COLO829 (cell line): ENCODE data around the gene ITPR2.
"Not testable (repeated sequence)": the region's sequence is repeated elsewhere in the genome, so short reads cannot be mapped to it uniquely, and the experiment has no call there.

ENCODE experiments used
- DNase-seq: peaks from one replicate; pipeline ENCODE4 v3.0.0; 2012; ENCODE audit warnings: low spot score

The ITPR2 gene

GRCh38 chr12:26786865-26787514 is 46.0 kb downstream of the ITPR2 start:
- no peak for DNase-seq

GRCh38 chr12:26786491-26786864 is 46.5 kb downstream of the ITPR2 start:
- DNase-seq = no peak

- DNase-seq = not testable (repeated sequence)
Observed at GRCh38 chr12:26783816-26784379, 49.1 kb downstream of the ITPR2 start.

GRCh38 chr12:26783131-26783526 is 49.9 kb downstream of the ITPR2 start:
- no peak for DNase-seq

- no peak for DNase-seq
Observed at GRCh38 chr12:26782372-26783130, 50.4 kb downstream of the ITPR2 start.

GRCh38 chr12:26780656-26781055 is 52.3 kb downstream of the ITPR2 start:
- DNase-seq = not testable (repeated sequence)

- not testable (repeated sequence) for DNase-seq
Observed at GRCh38 chr12:26778173-26778775, 54.7 kb downstream of the ITPR2 start.

GRCh38 chr12:26777236-26777635 is 55.8 kb downstream of the ITPR2 start:
- DNase-seq = no peak

- not testable (repeated sequence) for DNase-seq
Observed at GRCh38 chr12:26775991-26776390, 57.0 kb downstream of the ITPR2 start.

- DNase-seq = no peak
Observed at GRCh38 chr12:26773313-26774104, 59.5 kb downstream of the ITPR2 start.

- no peak for DNase-seq
Observed at GRCh38 chr12:26771861-26772260, 61.1 kb downstream of the ITPR2 start.

- DNase-seq = no peak
Observed at GRCh38 chr12:26770239-26771070, 62.5 kb downstream of the ITPR2 start.

- DNase-seq = no peak
Observed at GRCh38 chr12:26769611-26770010, 63.4 kb downstream of the ITPR2 start.

GRCh38 chr12:26768611-26769603 is 64.1 kb downstream of the ITPR2 start:
- DNase-seq = no peak

GRCh38 chr12:26767865-26768264 is 65.1 kb downstream of the ITPR2 start:
- no peak for DNase-seq

- no peak for DNase-seq
Observed at GRCh38 chr12:26767116-26767515, 65.9 kb downstream of the ITPR2 start.

GRCh38 chr12:26762186-26762585 is 70.8 kb downstream of the ITPR2 start:
- no peak for DNase-seq

GRCh38 chr12:26761775-26762174 is 71.2 kb downstream of the ITPR2 start:
- no peak for DNase-seq

GRCh38 chr12:26760657-26761293 is 72.2 kb downstream of the ITPR2 start:
- no peak for DNase-seq
